WTC11 (cell line): ENCODE data around the gene ZKSCAN3.

Experiments used
- CREB1 ChIP-seq: sonication (generic); formaldehyde crosslinking; IDR thresholded peaks from 2 replicates; pipeline ENCODE4 v1.8.0; 2023; ENCODE audit warnings: mild to moderate bottlenecking, missing genetic modification reagents
- CTCF ChIP-seq: fragments of 200-600 bp; IDR thresholded peaks from 2 replicates; pipeline ENCODE4 v1.8.0; 2022; ENCODE audit warnings: antibody characterized with exemption
- ELF4 ChIP-seq: sonication (generic); formaldehyde crosslinking; IDR thresholded peaks from 2 replicates; pipeline ENCODE4 v1.8.1; 2022; ENCODE audit warnings: low read depth, mild to moderate bottlenecking, moderate library complexity, missing genetic modification reagents
- SMAD4 ChIP-seq: sonication (generic); formaldehyde crosslinking; IDR thresholded peaks from 2 replicates; pipeline ENCODE4 v1.8.0; 2022; ENCODE audit warnings: mild to moderate bottlenecking, missing genetic modification reagents
- ZNF317 ChIP-seq: sonication (generic); formaldehyde crosslinking; IDR thresholded peaks from 2 replicates; pipeline ENCODE4 v1.8.1; 2023; ENCODE audit warnings: low read depth, mild to moderate bottlenecking, moderate library complexity, missing genetic modification reagents, borderline replicate concordance

- TF ChIP-seq ELF4 (CRISPR knock-in tag) = no peak
- TF ChIP-seq CTCF = no peak
- no peak for TF ChIP-seq CREB1 (CRISPR knock-in tag)
- no peak for TF ChIP-seq SMAD4 (CRISPR knock-in tag)
- TF ChIP-seq ZNF317 (CRISPR knock-in tag) = no peak
Observed at GRCh38 chr6:28368522-28368921, 18.8 kb downstream of the ZKSCAN3 start.
